ENCODE measurements around the gene OLFML2B. TPM values are rescaled to one million over a fixed set of nuclear protein-coding genes. Genes with fewer than 3 reads are reported as not detected.

The OLFML2B gene
- total RNA-seq, 1 experiment from 2014 or later, result 1.4 TPM

- Histone ChIP-seq H3K56ac (ENCODE audit: insufficient read length, low read depth, low read length) (no peak overlapping the region), H3K4me1 (ENCODE audit: insufficient read depth, low read length) (0 out of 2 replicates have a peak, but pooled peaks cover 2% of the 10 kb centered on the region), H4K20me1 (ENCODE audit: control insufficient read depth, insufficient read depth, insufficient read length) (no peaks in the 10 kb centered on the region), H3K4ac (ENCODE audit: low read depth, low read length) (no peak overlapping the region), H2AFZ (ENCODE audit: low read length) (no peak overlapping the region), H3K14ac (ENCODE audit: insufficient read depth, low read length) (no peak overlapping the region), H4K5ac (ENCODE audit: insufficient read length, low read depth, low read length) (no peak overlapping the region), H3K79me2 (ENCODE audit: insufficient read depth, low read length) (no peaks in the 10 kb centered on the region), H3K9me3 (ENCODE audit: control insufficient read depth, low read depth, low read length) (no peaks in the 10 kb centered on the region), H3K23ac (ENCODE audit: insufficient read length, low read depth, low read length) (no peak overlapping the region), H3K23me2 (ENCODE audit: insufficient read length, low read depth, low read length, poor library complexity, severe bottlenecking) (no peaks in the 10 kb centered on the region), H3K79me1 (ENCODE audit: insufficient read depth, low read depth, low read length, poor library complexity, severe bottlenecking) (no peaks in the 10 kb centered on the region), H2BK15ac (ENCODE audit: low read depth, low read length) (no peak overlapping the region), H3T11ph (ENCODE audit: low read length) (no peak overlapping the region), H2BK12ac (ENCODE audit: insufficient read length, low read depth, low read length) (no peak overlapping the region), H3K4me2 (ENCODE audit: insufficient read depth, insufficient read length, low read length) (no peak overlapping the region), H4K8ac (replicated peaks; ENCODE audit: insufficient read length, low read depth, low read length) (no peak overlapping the region), H2BK120ac (ENCODE audit: low read depth, low read length, poor library complexity, severe bottlenecking) (no peak overlapping the region), H2AK5ac (ENCODE audit: insufficient read length, low read length) (no peak overlapping the region), H4K91ac (ENCODE audit: insufficient read length, low read depth, low read length) (no peak overlapping the region), H3K18ac (ENCODE audit: insufficient read length, low read depth, low read length) (no peak overlapping the region), H2BK20ac (ENCODE audit: low read depth, low read length, poor library complexity, severe bottlenecking) (no peak overlapping the region), H3K27ac (ENCODE audit: insufficient read length, low read depth, low read length) (no peak overlapping the region), H3K9ac (ENCODE audit: extremely low read depth, insufficient read length, low read length) (no peak overlapping the region), H3K27me3 (ENCODE audit: insufficient read depth, low read length) (no peaks in the 10 kb centered on the region), H2BK5ac (ENCODE audit: insufficient read length, low read length) (no peak overlapping the region)
- WGBS (ENCODE audit: extremely low coverage, insufficient read length, low lambda C conversion rate), result no CpG with 5 or more reads among the region's 8 CpGs
- no peak overlapping the region for H3K4me3 Mint-ChIP-seq
- 0 out of 7 replicates have a peak overlapping the region, but pooled peaks of 1 of the 3 experiments have one; percentile 16 for H3K27ac Mint-ChIP-seq
- TF ChIP-seq CTCF (conservative IDR thresholded peaks at IDR 0.05), result no peak
- H3K36me3 Mint-ChIP-seq (ENCODE audit: insufficient read depth in 1 of 3, low read depth in 3 of 3), result peaks cover 0 to 9% (median 0%) of the 10 kb centered on the region in 3 experiments; a peak in 1 of 7 replicates
- H3K27me3 Mint-ChIP-seq (ENCODE audit: low read depth), result no peaks in the 10 kb centered on the region
- no peak for DNase-seq
- peaks cover 20 to 21% of the 10 kb centered on the region in 2 experiments for H3K4me1 Mint-ChIP-seq
- H3K9me3 Mint-ChIP-seq, result no peaks in the 10 kb centered on the region
Observed at GRCh38 chr1:161962091-161962887, 61.4 kb downstream of the OLFML2B start.

Data from H9 (cell line).